K562 (cell line): ENCODE results near the gene G2E3. TPM values are rescaled to one million over a fixed set of nuclear protein-coding genes. Genes with fewer than 3 reads are reported as not detected.
"Not testable (repeated sequence)": the region's sequence is repeated elsewhere in the genome, so short reads cannot be mapped to it uniquely, and the experiment has no call there.

ENCODE experiments used
- ATAC-seq: fragments of 200-7000 bp; cut with Tn5 transposase; 3 replicates; pipeline ENCODE4 v1.9.1; 2020; ENCODE audit warnings: moderate library complexity
- BruUV-seq: library from RNA; stranded (reverse); fragments of 400-500 nt; replicated peaks from 2 replicates; lab custom pipeline; 2021; lab: Mats Ljungman, UMichigan
- CTCF ChIA-PET: fragments of 300-600 bp; formaldehyde crosslinking; extraction: SDS; loops from one replicate; lab custom pipeline; 2021; ENCODE audit warnings: low intra/inter-chr PET ratio; lab: Yijun Ruan, JAX
- POLR2A ChIA-PET: fragments of 300-600, 350-650 bp; sonication (Branson Sonifier 250); formaldehyde crosslinking; extraction: SDS; loops from one replicate; lab custom pipeline; 2021; ENCODE audit warnings: antibody characterized with exemption, inconsistent platforms; lab: Yijun Ruan, JAX
- DNase-seq, 4 experiments: peaks; one replicate each; pipeline versions ENCODE4 v3.0.0 to v3.0.0-alpha.2; 2011 to 2018; ENCODE audit warnings: low spot score in 3 of 4, mixed read lengths in 3 of 4; ENCODE audit errors: extremely low read depth in 1 of 4
- FAIRE-seq: peaks from 2 replicates; lab custom pipeline; 2011; peaks lifted over from hg19 to GRCh38; lab: Jason Lieb, UNC
- H2AFZ ChIP-seq: 2 replicates; pipeline ENCODE4 v1.6.0; 2011; ENCODE audit warnings: low read depth, low read length, control low read depth, inconsistent platforms
- H3K27ac ChIP-seq: fragments of 200-600 bp; 3 replicates; pipeline ENCODE4 v1.8.0; 2011; ENCODE audit warnings: low read depth, mild to moderate bottlenecking, control low read depth, inconsistent platforms, low read length, moderate library complexity, mixed read lengths; ENCODE audit errors: extremely low read depth
- H3K27me3 ChIP-seq, 2 experiments: fragments of 300-600 bp in 1 of 2; 2 replicates in 1 of 2; 3 replicates in 1 of 2; pipeline versions ENCODE4 v1.6.0 to v1.8.0; 2011; ENCODE audit warnings: inconsistent platforms in 2 of 2, low read length in 2 of 2, mild to moderate bottlenecking in 1 of 2, mixed read lengths in 1 of 2, moderate library complexity in 1 of 2; ENCODE audit not compliant: control insufficient read depth in 2 of 2, insufficient read depth in 2 of 2
- H3K36me3 ChIP-seq: fragments of 300-600 bp; 3 replicates; pipeline ENCODE4 v1.8.0; 2011; ENCODE audit warnings: mild to moderate bottlenecking, low read length, inconsistent platforms; ENCODE audit not compliant: control insufficient read depth, insufficient read depth
- H3K4me1 ChIP-seq, 2 experiments: fragments of 200-600 bp in 1 of 2; replicated peaks in 1 of 2; 2 replicates in 1 of 2; 3 replicates in 1 of 2; pipeline versions ENCODE4 v1.5.1 to v1.8.0; 2011; ENCODE audit warnings: inconsistent platforms in 2 of 2, low read length in 2 of 2, mild to moderate bottlenecking in 1 of 2, mixed read lengths in 1 of 2, moderate library complexity in 1 of 2; ENCODE audit not compliant: control insufficient read depth in 2 of 2, insufficient read depth in 2 of 2
- H3K4me2 ChIP-seq: 2 replicates; pipeline ENCODE4 v1.6.1; 2011; ENCODE audit warnings: low read length, control low read depth, inconsistent platforms, mixed read lengths; ENCODE audit not compliant: insufficient read depth
- H3K4me3 ChIP-seq: fragments of 200-600 bp; sonication (generic), shearing (Covaris generic); 2 replicates; pipeline ENCODE4 v1.5.1; 2016; ENCODE audit warnings: control low read depth, inconsistent platforms
- H3K79me2 ChIP-seq: fragments of 200-600 bp; 3 replicates; pipeline ENCODE4 v1.8.0; 2011; ENCODE audit warnings: low read length, inconsistent platforms; ENCODE audit not compliant: control insufficient read depth, insufficient read depth
- H3K9ac ChIP-seq, 2 experiments: 2 replicates each; pipeline versions ENCODE4 v1.6.0 to v1.6.1; 2011; ENCODE audit warnings: low read depth in 2 of 2, low read length in 2 of 2, control low read depth in 1 of 2, inconsistent platforms in 1 of 2, mild to moderate bottlenecking in 1 of 2, mixed read lengths in 1 of 2; ENCODE audit not compliant: insufficient read depth in 1 of 2
- H3K9me1 ChIP-seq: one replicate; pipeline ENCODE4 v1.6.0; 2011; ENCODE audit warnings: inconsistent platforms, mild to moderate bottlenecking, low read length, moderate library complexity; ENCODE audit not compliant: control insufficient read depth, insufficient read depth
- H3K9me3 ChIP-seq: replicated peaks from 2 replicates; pipeline ENCODE4 v1.5.1; 2011; ENCODE audit warnings: low read depth, low read length, inconsistent platforms; ENCODE audit not compliant: control insufficient read depth, insufficient read depth
- H4K20me1 ChIP-seq: replicated peaks from 2 replicates; pipeline ENCODE4 v1.6.1; 2011; ENCODE audit warnings: low read length, inconsistent platforms, mixed read lengths; ENCODE audit not compliant: control insufficient read depth, insufficient read depth
- GABPA ChIP-seq: fragments of 200-800 bp; sonication (Bioruptor generic); conservative IDR thresholded peaks from 2 replicates; pipeline ENCODE4 v1.6.1; 2016; ENCODE audit warnings: low read depth, missing genetic modification characterization, missing compliant biosample characterization
- WGBS: fragments of 100-300 bp; shearing (Covaris generic); methylation state at CpG from one replicate; pipeline ENCODE4 v1.1.6; 2016; ENCODE audit warnings: low coverage, mixed read lengths; ENCODE audit not compliant: insufficient coverage; ENCODE audit errors: missing lambda C conversion rate; 5-methylcytosine and 5-hydroxymethylcytosine counted together
- in situ Hi-C: fragments of 300-500 bp; cut with MboI; formaldehyde crosslinking; loops from 4 replicates; pipeline ENCODE4 v1.15.0; 2018; ENCODE audit warnings: inconsistent platforms, mixed read lengths
- intact Hi-C: fragments of 100-400 bp; cut with micrococcal nuclease; formaldehyde crosslinking; loops from 2 replicates; pipeline ENCODE4 v1.14.2; 2022
- polyA plus RNA-seq, 8 experiments: library from polyadenylated mRNA; depleted of rRNA in 4 of 8; stranded (reverse) in 5 of 8; unstranded in 3 of 8; fragments of >200 nt; fragmentation: Nextera tagmentation in 2 of 8; fragmentation: Illumina TruSeq in 1 of 8; extraction: Ambion mirVana in 2 of 8; extraction: Trizol in 1 of 8; gene quantifications; 2 replicates each; pipeline versions ENCODE4 v1.2.1 to v1.2.3, GENCODE V29; 2011 to 2014; ENCODE audit warnings: inconsistent platforms in 1 of 8, missing spikeins in 1 of 8
- total RNA-seq, 7 experiments: library from RNA; depleted of rRNA in 6 of 7; stranded (reverse); fragments of >200 nt in 6 of 7; fragmentation: Illumina TruSeq in 2 of 7; extraction: Trizol in 2 of 7; gene quantifications; 2 replicates each; pipeline versions ENCODE4 v1.2.1 to v1.2.3, GENCODE V29; 2011 to 2021; ENCODE audit warnings: low replicate concordance in 1 of 7
- TF ChIP-seq, protein P1 (sequence below): fragments of 450-650 bp; formaldehyde crosslinking; IDR thresholded peaks from 2 replicates; pipeline ENCODE4 v1.4.0; 2020; ENCODE audit warnings: mild to moderate bottlenecking, mixed read lengths
- TF ChIP-seq, protein P2 (sequence below), 2 experiments: fragments of 450-650 bp; IDR thresholded peaks; 2 replicates each; pipeline ENCODE4 v1.6.1; 2018; ENCODE audit warnings: mild to moderate bottlenecking in 2 of 2, low read depth in 1 of 2; ENCODE audit not compliant: partially characterized antibody in 2 of 2

The G2E3 gene
- total and polyA plus RNA-seq, 9 of the 15 experiments (the other 6 are each of a cell fraction or from before 2014, with no cell fraction given): 9.8 to 53.5 (median 24.7) TPM

- TF ChIP-seq, protein P1, sequence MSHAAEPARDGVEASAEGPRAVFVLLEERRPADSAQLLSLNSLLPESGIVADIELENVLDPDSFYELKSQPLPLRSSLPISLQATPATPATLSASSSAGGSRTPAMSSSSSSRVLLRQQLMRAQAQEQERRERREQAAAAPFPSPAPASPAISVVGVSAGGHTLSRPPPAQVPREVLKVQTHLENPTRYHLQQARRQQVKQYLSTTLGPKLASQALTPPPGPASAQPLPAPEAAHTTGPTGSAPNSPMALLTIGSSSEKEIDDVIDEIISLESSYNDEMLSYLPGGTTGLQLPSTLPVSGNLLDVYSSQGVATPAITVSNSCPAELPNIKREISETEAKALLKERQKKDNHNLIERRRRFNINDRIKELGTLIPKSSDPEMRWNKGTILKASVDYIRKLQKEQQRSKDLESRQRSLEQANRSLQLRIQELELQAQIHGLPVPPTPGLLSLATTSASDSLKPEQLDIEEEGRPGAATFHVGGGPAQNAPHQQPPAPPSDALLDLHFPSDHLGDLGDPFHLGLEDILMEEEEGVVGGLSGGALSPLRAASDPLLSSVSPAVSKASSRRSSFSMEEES (CRISPR knock-in tag): no peak
- TF ChIP-seq GABPA (tag): no peak
Measured at GRCh38 chr14:30641207-30641606, 82.2 kb downstream of the G2E3 start (continued).

GRCh38 chr14:30644462-30644861 is 85.5 kb downstream of the G2E3 start:
- CTCF ChIA-PET, H3K9ac ChIP-seq, H3K27ac ChIP-seq, H3K27me3 ChIP-seq, H3K9me1 ChIP-seq, H2AFZ ChIP-seq, ATAC-seq, H3K4me3 ChIP-seq, H3K9me3 ChIP-seq, H3K4me1 ChIP-seq, DNase-seq, H3K4me2 ChIP-seq, in situ Hi-C loops, H4K20me1 ChIP-seq, H3K79me2 ChIP-seq, intact Hi-C loops, BruUV-seq: not testable (repeated sequence)
- WGBS: 97% methylated on average over 5 of the region's 5 CpGs
- TF ChIP-seq, protein P2, sequence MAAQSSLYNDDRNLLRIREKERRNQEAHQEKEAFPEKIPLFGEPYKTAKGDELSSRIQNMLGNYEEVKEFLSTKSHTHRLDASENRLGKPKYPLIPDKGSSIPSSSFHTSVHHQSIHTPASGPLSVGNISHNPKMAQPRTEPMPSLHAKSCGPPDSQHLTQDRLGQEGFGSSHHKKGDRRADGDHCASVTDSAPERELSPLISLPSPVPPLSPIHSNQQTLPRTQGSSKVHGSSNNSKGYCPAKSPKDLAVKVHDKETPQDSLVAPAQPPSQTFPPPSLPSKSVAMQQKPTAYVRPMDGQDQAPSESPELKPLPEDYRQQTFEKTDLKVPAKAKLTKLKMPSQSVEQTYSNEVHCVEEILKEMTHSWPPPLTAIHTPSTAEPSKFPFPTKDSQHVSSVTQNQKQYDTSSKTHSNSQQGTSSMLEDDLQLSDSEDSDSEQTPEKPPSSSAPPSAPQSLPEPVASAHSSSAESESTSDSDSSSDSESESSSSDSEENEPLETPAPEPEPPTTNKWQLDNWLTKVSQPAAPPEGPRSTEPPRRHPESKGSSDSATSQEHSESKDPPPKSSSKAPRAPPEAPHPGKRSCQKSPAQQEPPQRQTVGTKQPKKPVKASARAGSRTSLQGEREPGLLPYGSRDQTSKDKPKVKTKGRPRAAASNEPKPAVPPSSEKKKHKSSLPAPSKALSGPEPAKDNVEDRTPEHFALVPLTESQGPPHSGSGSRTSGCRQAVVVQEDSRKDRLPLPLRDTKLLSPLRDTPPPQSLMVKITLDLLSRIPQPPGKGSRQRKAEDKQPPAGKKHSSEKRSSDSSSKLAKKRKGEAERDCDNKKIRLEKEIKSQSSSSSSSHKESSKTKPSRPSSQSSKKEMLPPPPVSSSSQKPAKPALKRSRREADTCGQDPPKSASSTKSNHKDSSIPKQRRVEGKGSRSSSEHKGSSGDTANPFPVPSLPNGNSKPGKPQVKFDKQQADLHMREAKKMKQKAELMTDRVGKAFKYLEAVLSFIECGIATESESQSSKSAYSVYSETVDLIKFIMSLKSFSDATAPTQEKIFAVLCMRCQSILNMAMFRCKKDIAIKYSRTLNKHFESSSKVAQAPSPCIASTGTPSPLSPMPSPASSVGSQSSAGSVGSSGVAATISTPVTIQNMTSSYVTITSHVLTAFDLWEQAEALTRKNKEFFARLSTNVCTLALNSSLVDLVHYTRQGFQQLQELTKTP (IDR thresholded peaks at IDR 0.05; ENCODE audit: low read depth in 1 of 2, partially characterized antibody in 2 of 2): peak in 1 of 2 experiments; percentile 94
- FAIRE-seq: peak; percentile 44
- POLR2A ChIA-PET: interaction anchor here (0.8 kb wide), 1 partner anchor 1638 kb away, joined by 3 read pairs; no protein-coding TSS in a partner anchor
- peaks cover 46% of the 10 kb centered on the region; the same call in 2 of the 3 replicates for H3K36me3 ChIP-seq
